A549 (cell line): ENCODE data around the gene GSKIP.

ENCODE experiments used
- CEBPB ChIP-seq, 2 experiments: fragments of >200 bp in 1 of 2; sonication (Bioruptor Twin) in 1 of 2; formaldehyde crosslinking in 1 of 2; IDR thresholded peaks; 2 replicates each; pipeline ENCODE4 v1.6.1; 2012 to 2016
- EP300 ChIP-seq, 2 experiments: fragments of >200 bp; sonication (Bioruptor Twin); formaldehyde crosslinking; IDR thresholded peaks; 2 replicates in 1 of 2; 3 replicates in 1 of 2; pipeline ENCODE4 v1.6.1; 2016 to 2017
- KDM1A ChIP-seq: fragments of 200-600 bp; sonication (generic); IDR thresholded peaks from 2 replicates; pipeline ENCODE4 v1.6.1; 2016; ENCODE audit warnings: low read depth, mild to moderate bottlenecking
- MAX ChIP-seq: IDR thresholded peaks from 2 replicates; pipeline ENCODE4 v1.6.1; 2012
- POLR2A ChIP-seq: IDR thresholded peaks from 2 replicates; pipeline ENCODE4 v1.6.1; 2012; ENCODE audit warnings: mild to moderate bottlenecking, low read length
- TP53 ChIP-seq: fragments of 250-450 bp; sonication (Bioruptor Pico); IDR thresholded peaks from 2 replicates; pipeline ENCODE4 v1.5.0; 2021; ENCODE audit warnings: mild to moderate bottlenecking, moderate library complexity
- TF ChIP-seq, protein P1 (sequence below): fragments of >200 bp; sonication (Bioruptor Twin); formaldehyde crosslinking; IDR thresholded peaks from 3 replicates; pipeline ENCODE4 v1.5.1; 2016

DNA sequence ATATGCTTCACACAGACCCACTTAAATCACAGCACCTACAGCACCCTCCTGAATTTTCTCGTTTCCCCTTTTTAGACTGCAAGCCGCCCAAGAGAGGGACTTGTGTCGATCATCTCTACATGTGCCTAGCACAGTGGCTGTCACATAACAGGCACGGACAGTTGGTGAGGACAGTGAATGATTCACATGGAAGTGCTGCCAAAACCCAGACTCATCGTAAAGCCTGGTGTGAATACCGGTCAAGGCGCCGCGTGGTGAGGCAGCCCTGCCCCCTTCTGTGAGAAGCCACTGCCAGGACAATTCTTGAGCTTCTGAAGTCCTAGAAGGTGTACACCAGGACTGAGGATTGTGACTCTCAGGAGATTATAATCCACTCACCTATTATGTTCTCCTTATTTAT, 44.5 kb upstream of the GSKIP start:
- TF ChIP-seq, protein P1, sequence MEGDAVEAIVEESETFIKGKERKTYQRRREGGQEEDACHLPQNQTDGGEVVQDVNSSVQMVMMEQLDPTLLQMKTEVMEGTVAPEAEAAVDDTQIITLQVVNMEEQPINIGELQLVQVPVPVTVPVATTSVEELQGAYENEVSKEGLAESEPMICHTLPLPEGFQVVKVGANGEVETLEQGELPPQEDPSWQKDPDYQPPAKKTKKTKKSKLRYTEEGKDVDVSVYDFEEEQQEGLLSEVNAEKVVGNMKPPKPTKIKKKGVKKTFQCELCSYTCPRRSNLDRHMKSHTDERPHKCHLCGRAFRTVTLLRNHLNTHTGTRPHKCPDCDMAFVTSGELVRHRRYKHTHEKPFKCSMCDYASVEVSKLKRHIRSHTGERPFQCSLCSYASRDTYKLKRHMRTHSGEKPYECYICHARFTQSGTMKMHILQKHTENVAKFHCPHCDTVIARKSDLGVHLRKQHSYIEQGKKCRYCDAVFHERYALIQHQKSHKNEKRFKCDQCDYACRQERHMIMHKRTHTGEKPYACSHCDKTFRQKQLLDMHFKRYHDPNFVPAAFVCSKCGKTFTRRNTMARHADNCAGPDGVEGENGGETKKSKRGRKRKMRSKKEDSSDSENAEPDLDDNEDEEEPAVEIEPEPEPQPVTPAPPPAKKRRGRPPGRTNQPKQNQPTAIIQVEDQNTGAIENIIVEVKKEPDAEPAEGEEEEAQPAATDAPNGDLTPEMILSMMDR: no peak
- TF ChIP-seq EP300 (IDR thresholded peaks at IDR 0.05): no peak
- no peak for TF ChIP-seq MAX
- TF ChIP-seq KDM1A: no peak
- TF ChIP-seq TP53 (CRISPR knock-in tag): no peak
- TF ChIP-seq POLR2A: no peak
- no peak for TF ChIP-seq CEBPB (IDR thresholded peaks at IDR 0.05)
